Liver (tissue), 3 donors: ENCODE measurements around the gene HMX1.

Experiments used
- EGR1 ChIP-seq, 2 donors: IDR thresholded peaks; 2 replicates each; pipeline ENCODE4 v1.6.1; 2016 to 2018; ENCODE audit warnings: antibody characterized with exemption in 2 of 2, low read depth in 2 of 2
- FOXA1 ChIP-seq: IDR thresholded peaks from 2 replicates; pipeline ENCODE4 v1.6.1; 2016; ENCODE audit warnings: antibody characterized with exemption
- GABPA ChIP-seq, 2 donors: IDR thresholded peaks in 1 of 2; conservative IDR thresholded peaks in 1 of 2; 2 replicates each; pipeline ENCODE4 v1.6.1; 2016; ENCODE audit warnings: antibody characterized with exemption in 2 of 2, mild to moderate bottlenecking in 1 of 2, moderate library complexity in 1 of 2
- JUND ChIP-seq, 2 donors: IDR thresholded peaks; 2 replicates each; pipeline ENCODE4 v1.6.1; 2016; ENCODE audit warnings: antibody characterized with exemption in 2 of 2
- RXRA ChIP-seq, 2 donors: IDR thresholded peaks; 2 replicates each; pipeline ENCODE4 v1.6.1; 2017 to 2018; ENCODE audit warnings: antibody characterized with exemption in 2 of 2, mild to moderate bottlenecking in 1 of 2
- SP1 ChIP-seq: IDR thresholded peaks from 2 replicates; pipeline ENCODE4 v1.6.1; 2018; ENCODE audit warnings: antibody characterized with exemption, mild to moderate bottlenecking
- TAF1 ChIP-seq: conservative IDR thresholded peaks from 2 replicates; pipeline ENCODE4 v1.6.1; 2016; ENCODE audit warnings: antibody characterized with exemption, mild to moderate bottlenecking
- YY1 ChIP-seq: IDR thresholded peaks from 2 replicates; pipeline ENCODE4 v1.6.1; 2016; ENCODE audit warnings: antibody characterized with exemption, mild to moderate bottlenecking
- TF ChIP-seq, protein P1 (sequence below): IDR thresholded peaks from 2 replicates; pipeline ENCODE4 v1.6.1; 2016; ENCODE audit warnings: antibody characterized with exemption
- TF ChIP-seq, protein P2 (sequence below): fragments of 150-350 bp; IDR thresholded peaks from 2 replicates; pipeline ENCODE4 v1.5.1; 2017; ENCODE audit warnings: improper control_type of control experiment, low read depth, low read length; ENCODE audit not compliant: missing input control
- TF ChIP-seq, protein P3 (sequence below): IDR thresholded peaks from 2 replicates; pipeline ENCODE4 v1.6.1; 2016; ENCODE audit warnings: antibody characterized with exemption, mild to moderate bottlenecking
- TF ChIP-seq, protein P4 (sequence below): IDR thresholded peaks from 2 replicates; pipeline ENCODE4 v1.6.1; 2016; ENCODE audit warnings: antibody characterized with exemption
- donor health status: healthy.
- donor health status: healthy.

DNA sequence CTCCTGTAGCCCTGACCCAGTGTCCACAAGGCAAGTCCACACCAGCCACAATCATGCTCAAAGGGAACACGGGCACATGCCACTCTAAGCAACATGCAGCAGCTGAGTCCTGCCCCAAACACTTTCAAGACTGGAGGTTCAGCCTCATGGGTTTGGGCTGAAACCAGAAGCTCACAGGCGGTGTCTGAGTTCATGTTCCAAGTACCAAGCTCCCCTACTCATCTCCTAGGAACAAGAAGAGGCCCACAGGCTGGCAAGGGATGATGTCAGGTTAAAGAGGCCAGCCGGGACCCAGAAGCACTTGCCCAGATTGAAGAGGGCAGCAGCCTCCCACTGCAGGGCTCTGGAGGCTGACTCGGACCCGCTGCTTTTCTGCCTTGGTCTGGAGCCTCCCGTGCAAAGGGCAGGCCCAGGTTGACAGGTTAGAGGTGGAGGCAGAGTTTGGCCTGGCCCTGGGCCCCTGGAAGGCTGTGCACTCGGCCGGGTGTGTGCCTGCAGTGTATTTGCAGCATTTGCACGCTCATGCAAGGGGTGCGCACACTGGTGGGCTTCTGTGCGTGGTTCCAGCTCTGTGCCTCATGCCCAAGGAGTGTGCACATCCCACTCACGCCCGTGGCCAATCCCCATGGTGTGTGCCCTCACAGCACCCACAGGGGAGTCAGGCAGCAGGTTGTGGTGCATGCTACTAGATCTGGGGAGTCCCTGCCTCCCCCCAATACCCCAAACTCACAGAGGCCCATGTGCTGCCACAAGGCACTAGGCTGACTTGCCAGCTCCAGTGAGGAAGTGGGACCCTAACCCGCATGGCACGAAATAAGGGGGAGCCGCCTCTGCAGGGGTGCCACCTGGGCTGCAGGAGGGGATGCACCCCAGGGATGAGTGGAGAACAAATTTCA, 2.4 kb downstream of the HMX1 start:
- TF ChIP-seq, protein P1, sequence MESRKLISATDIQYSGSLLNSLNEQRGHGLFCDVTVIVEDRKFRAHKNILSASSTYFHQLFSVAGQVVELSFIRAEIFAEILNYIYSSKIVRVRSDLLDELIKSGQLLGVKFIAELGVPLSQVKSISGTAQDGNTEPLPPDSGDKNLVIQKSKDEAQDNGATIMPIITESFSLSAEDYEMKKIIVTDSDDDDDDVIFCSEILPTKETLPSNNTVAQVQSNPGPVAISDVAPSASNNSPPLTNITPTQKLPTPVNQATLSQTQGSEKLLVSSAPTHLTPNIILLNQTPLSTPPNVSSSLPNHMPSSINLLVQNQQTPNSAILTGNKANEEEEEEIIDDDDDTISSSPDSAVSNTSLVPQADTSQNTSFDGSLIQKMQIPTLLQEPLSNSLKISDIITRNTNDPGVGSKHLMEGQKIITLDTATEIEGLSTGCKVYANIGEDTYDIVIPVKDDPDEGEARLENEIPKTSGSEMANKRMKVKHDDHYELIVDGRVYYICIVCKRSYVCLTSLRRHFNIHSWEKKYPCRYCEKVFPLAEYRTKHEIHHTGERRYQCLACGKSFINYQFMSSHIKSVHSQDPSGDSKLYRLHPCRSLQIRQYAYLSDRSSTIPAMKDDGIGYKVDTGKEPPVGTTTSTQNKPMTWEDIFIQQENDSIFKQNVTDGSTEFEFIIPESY: no peak
- TF ChIP-seq, protein P2, sequence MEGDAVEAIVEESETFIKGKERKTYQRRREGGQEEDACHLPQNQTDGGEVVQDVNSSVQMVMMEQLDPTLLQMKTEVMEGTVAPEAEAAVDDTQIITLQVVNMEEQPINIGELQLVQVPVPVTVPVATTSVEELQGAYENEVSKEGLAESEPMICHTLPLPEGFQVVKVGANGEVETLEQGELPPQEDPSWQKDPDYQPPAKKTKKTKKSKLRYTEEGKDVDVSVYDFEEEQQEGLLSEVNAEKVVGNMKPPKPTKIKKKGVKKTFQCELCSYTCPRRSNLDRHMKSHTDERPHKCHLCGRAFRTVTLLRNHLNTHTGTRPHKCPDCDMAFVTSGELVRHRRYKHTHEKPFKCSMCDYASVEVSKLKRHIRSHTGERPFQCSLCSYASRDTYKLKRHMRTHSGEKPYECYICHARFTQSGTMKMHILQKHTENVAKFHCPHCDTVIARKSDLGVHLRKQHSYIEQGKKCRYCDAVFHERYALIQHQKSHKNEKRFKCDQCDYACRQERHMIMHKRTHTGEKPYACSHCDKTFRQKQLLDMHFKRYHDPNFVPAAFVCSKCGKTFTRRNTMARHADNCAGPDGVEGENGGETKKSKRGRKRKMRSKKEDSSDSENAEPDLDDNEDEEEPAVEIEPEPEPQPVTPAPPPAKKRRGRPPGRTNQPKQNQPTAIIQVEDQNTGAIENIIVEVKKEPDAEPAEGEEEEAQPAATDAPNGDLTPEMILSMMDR: no peak
- TF ChIP-seq, protein P3, sequence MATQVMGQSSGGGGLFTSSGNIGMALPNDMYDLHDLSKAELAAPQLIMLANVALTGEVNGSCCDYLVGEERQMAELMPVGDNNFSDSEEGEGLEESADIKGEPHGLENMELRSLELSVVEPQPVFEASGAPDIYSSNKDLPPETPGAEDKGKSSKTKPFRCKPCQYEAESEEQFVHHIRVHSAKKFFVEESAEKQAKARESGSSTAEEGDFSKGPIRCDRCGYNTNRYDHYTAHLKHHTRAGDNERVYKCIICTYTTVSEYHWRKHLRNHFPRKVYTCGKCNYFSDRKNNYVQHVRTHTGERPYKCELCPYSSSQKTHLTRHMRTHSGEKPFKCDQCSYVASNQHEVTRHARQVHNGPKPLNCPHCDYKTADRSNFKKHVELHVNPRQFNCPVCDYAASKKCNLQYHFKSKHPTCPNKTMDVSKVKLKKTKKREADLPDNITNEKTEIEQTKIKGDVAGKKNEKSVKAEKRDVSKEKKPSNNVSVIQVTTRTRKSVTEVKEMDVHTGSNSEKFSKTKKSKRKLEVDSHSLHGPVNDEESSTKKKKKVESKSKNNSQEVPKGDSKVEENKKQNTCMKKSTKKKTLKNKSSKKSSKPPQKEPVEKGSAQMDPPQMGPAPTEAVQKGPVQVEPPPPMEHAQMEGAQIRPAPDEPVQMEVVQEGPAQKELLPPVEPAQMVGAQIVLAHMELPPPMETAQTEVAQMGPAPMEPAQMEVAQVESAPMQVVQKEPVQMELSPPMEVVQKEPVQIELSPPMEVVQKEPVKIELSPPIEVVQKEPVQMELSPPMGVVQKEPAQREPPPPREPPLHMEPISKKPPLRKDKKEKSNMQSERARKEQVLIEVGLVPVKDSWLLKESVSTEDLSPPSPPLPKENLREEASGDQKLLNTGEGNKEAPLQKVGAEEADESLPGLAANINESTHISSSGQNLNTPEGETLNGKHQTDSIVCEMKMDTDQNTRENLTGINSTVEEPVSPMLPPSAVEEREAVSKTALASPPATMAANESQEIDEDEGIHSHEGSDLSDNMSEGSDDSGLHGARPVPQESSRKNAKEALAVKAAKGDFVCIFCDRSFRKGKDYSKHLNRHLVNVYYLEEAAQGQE: no peak
- no peak for TF ChIP-seq JUND (IDR thresholded peaks at IDR 0.05)
- TF ChIP-seq YY1: no peak
- no peak for TF ChIP-seq SP1
- TF ChIP-seq EGR1 (IDR thresholded peaks at IDR 0.05; ENCODE audit: low read depth in 2 of 2): no peak
- TF ChIP-seq GABPA (IDR thresholded peaks at IDR 0.05 in 1 of 2, conservative IDR thresholded peaks at IDR 0.05 in 1 of 2): no peak
- no peak for TF ChIP-seq RXRA (IDR thresholded peaks at IDR 0.05)
- no peak for TF ChIP-seq TAF1
- TF ChIP-seq, protein P4, sequence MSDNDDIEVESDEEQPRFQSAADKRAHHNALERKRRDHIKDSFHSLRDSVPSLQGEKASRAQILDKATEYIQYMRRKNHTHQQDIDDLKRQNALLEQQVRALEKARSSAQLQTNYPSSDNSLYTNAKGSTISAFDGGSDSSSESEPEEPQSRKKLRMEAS: no peak
- TF ChIP-seq FOXA1: no peak
